ENCODE results near the gene CLASP1. TPM values are rescaled to one million over a fixed set of nuclear protein-coding genes. Genes with fewer than 3 reads are reported as not detected.

Gene CLASP1
- total RNA-seq, 1 donor from 2014 or later, result 163 TPM

- TF ChIP-seq CTCF (IDR thresholded peaks at IDR 0.05; ENCODE audit: partially characterized antibody, unreplicated experiment), result no peak
- H3K36me3 Mint-ChIP-seq (ENCODE audit: unreplicated experiment), result no peaks in the 10 kb centered on the region
- H3K4me1 Mint-ChIP-seq (ENCODE audit: low read depth, unreplicated experiment), result peaks cover 31% of the 10 kb centered on the region
- H3K9me3 Mint-ChIP-seq (ENCODE audit: unreplicated experiment), result peaks cover 4% of the 10 kb centered on the region
- peak overlapping the region; percentile 12 for H3K27ac Mint-ChIP-seq (ENCODE audit: unreplicated experiment)
- no peak for DNase-seq
- peaks cover 3% of the 10 kb centered on the region for H3K27me3 Mint-ChIP-seq (ENCODE audit: unreplicated experiment)
- no peak overlapping the region for H3K4me3 Mint-ChIP-seq (ENCODE audit: unreplicated experiment)
Observed at GRCh38 chr2:121605820-121606733, 43.2 kb downstream of the CLASP1 start.

- no peak for DNase-seq
- H3K36me3 Mint-ChIP-seq (ENCODE audit: unreplicated experiment), result no peaks in the 10 kb centered on the region
- no peak overlapping the region for H3K27ac Mint-ChIP-seq (ENCODE audit: unreplicated experiment)
- no peak for TF ChIP-seq CTCF (IDR thresholded peaks at IDR 0.05; ENCODE audit: partially characterized antibody, unreplicated experiment)
- no peak overlapping the region for H3K4me3 Mint-ChIP-seq (ENCODE audit: unreplicated experiment)
- H3K9me3 Mint-ChIP-seq (ENCODE audit: unreplicated experiment), result peaks cover 3% of the 10 kb centered on the region
- H3K27me3 Mint-ChIP-seq (ENCODE audit: unreplicated experiment), result peaks cover under 1% of the 10 kb centered on the region
- peaks cover 21% of the 10 kb centered on the region for H3K4me1 Mint-ChIP-seq (ENCODE audit: low read depth, unreplicated experiment)
Observed at GRCh38 chr2:121603185-121603584, 46.1 kb downstream of the CLASP1 start.

GRCh38 chr2:121599963-121600651 is 49.2 kb downstream of the CLASP1 start:
- Mint-ChIP-seq H3K9me3 (ENCODE audit: unreplicated experiment) (peaks cover 3% of the 10 kb centered on the region), H3K27me3 (ENCODE audit: unreplicated experiment) (no peaks in the 10 kb centered on the region), H3K27ac (ENCODE audit: unreplicated experiment) (no peak overlapping the region), H3K4me1 (ENCODE audit: low read depth, unreplicated experiment) (peaks cover 18% of the 10 kb centered on the region), H3K36me3 (ENCODE audit: unreplicated experiment) (no peaks in the 10 kb centered on the region), H3K4me3 (ENCODE audit: unreplicated experiment) (no peak overlapping the region)
- no peak for TF ChIP-seq CTCF (IDR thresholded peaks at IDR 0.05; ENCODE audit: partially characterized antibody, unreplicated experiment)
- no peak for DNase-seq

GRCh38 chr2:121598087-121598486 is 51.2 kb downstream of the CLASP1 start:
- no peak for DNase-seq
- H3K36me3 Mint-ChIP-seq (ENCODE audit: unreplicated experiment), result no peaks in the 10 kb centered on the region
- H3K4me1 Mint-ChIP-seq (ENCODE audit: low read depth, unreplicated experiment), result peaks cover 16% of the 10 kb centered on the region
- H3K27me3 Mint-ChIP-seq (ENCODE audit: unreplicated experiment), result no peaks in the 10 kb centered on the region
- TF ChIP-seq CTCF (IDR thresholded peaks at IDR 0.05; ENCODE audit: partially characterized antibody, unreplicated experiment), result no peak
- H3K4me3 Mint-ChIP-seq (ENCODE audit: unreplicated experiment), result no peak overlapping the region
- H3K27ac Mint-ChIP-seq (ENCODE audit: unreplicated experiment), result no peak overlapping the region
- peaks cover 3% of the 10 kb centered on the region for H3K9me3 Mint-ChIP-seq (ENCODE audit: unreplicated experiment)

All from glutamatergic neuron (in vitro differentiated cells).